Measurements from ENCODE around the gene GNB1L. TPM values are rescaled to one million over a fixed set of nuclear protein-coding genes. Genes with fewer than 3 reads are reported as not detected.

The GNB1L gene
- total RNA-seq, 1 donor from 2014 or later = 3.0 TPM

DNA sequence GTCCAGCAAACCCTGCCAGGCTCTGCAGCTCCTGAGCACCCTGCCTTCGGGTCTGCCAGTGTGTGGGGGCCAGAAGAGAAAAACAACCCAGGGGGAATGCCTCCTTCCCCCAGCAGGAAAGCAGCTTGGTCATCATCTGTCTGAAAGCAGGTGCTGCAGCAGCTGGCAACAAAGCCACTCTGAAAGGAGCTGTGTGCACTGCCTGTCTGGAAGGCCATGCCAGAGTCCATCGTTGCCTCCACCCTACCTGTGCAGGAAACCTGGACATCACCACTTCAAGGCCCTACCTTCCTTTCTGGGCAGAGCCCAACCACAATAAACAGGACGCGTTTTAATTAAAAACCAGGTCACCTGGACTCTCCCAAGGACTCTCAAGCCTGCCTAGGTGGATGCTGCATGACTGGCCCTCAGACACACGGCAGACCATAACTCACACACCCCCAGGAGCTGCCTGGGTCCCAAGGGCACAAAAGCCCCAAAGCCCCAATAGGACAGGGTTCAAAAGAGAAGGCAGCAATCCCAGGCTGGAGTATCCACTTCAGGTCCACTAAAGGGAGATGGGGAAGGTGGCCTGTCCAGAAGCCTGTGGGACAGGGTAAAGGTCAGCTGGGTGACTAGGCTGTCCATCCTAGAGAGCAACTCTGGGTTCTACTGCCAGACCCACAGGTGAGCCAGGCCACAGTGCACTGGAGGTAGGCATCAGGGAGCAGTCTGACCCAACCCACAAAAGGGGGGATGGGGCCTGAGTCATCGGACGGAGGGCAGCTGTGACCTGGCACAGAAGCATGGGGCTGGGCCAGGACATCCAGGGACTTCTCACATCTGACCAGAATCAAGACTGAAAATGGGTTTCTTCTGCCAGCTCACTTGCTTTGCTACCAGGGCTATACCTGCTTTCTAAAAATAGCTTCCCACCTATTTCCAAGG, 6.1 kb downstream of the GNB1L start:
- Mint-ChIP-seq H3K4me3 (no peak overlapping the region), H3K27ac (no peak overlapping the region), H3K4me1 (peaks cover 21% of the 10 kb centered on the region), H3K9me3 (no peaks in the 10 kb centered on the region), H3K27me3 (ENCODE audit: insufficient read depth, low read depth) (no peaks in the 10 kb centered on the region), H3K36me3 (peaks cover 22% of the 10 kb centered on the region)
- no peak overlapping the region for H3K9ac ChIP-seq
- DNase-seq (ENCODE audit: low spot score) = no peak
- no peaks in the 10 kb centered on the region for H3K9me3 ChIP-seq (ENCODE audit: low read depth)
- H3K79me2 ChIP-seq (ENCODE audit: low read depth) = peaks cover 28% of the 10 kb centered on the region
- H3K4me3 ChIP-seq = no peak overlapping the region
- H2AFZ ChIP-seq (replicated peaks) = no peak overlapping the region
- H3F3A ChIP-seq (ENCODE audit: low read depth) = no peaks in the 10 kb centered on the region
- H3K36me3 ChIP-seq = no peaks in the 10 kb centered on the region
- H3K4me1 ChIP-seq = peaks cover 7% of the 10 kb centered on the region
- TF ChIP-seq EZH2phosphoT487 (IDR thresholded peaks at IDR 0.05) (no peak), EZH2 (IDR thresholded peaks at IDR 0.05) (no peak)
- TF ChIP-seq, protein P1, sequence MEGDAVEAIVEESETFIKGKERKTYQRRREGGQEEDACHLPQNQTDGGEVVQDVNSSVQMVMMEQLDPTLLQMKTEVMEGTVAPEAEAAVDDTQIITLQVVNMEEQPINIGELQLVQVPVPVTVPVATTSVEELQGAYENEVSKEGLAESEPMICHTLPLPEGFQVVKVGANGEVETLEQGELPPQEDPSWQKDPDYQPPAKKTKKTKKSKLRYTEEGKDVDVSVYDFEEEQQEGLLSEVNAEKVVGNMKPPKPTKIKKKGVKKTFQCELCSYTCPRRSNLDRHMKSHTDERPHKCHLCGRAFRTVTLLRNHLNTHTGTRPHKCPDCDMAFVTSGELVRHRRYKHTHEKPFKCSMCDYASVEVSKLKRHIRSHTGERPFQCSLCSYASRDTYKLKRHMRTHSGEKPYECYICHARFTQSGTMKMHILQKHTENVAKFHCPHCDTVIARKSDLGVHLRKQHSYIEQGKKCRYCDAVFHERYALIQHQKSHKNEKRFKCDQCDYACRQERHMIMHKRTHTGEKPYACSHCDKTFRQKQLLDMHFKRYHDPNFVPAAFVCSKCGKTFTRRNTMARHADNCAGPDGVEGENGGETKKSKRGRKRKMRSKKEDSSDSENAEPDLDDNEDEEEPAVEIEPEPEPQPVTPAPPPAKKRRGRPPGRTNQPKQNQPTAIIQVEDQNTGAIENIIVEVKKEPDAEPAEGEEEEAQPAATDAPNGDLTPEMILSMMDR (IDR thresholded peaks at IDR 0.05) = no peak
- no peak overlapping the region for H3K27ac ChIP-seq
- H3K27me3 ChIP-seq = no peaks in the 10 kb centered on the region
- H3K4me2 ChIP-seq = no peak overlapping the region
- H4K20me1 ChIP-seq (ENCODE audit: low read depth) = peaks cover 70% of the 10 kb centered on the region

DNA sequence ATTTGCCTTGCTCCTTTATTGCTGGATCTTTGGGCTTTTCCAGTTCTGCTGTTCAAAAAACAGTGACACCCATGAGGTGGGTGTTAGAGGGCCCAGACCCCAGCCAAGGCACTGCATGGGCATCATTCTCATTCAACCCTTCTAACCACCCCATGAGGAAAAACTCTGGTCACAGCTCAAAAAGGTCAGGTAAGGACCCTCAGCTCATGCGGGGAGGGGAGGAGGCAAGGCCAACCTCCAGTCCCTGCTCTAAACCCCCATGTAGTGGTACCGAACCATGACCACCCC, 7.4 kb downstream of the GNB1L start:
- Histone ChIP-seq H3K4me2 (no peak overlapping the region), H3K36me3 (no peaks in the 10 kb centered on the region), H3K4me1 (peaks cover 11% of the 10 kb centered on the region), H3K4me3 (no peak overlapping the region), H4K20me1 (ENCODE audit: low read depth) (peaks cover 70% of the 10 kb centered on the region), H3F3A (ENCODE audit: low read depth) (peaks cover 11% of the 10 kb centered on the region), H3K9me3 (ENCODE audit: low read depth) (no peaks in the 10 kb centered on the region), H2AFZ (replicated peaks) (no peak overlapping the region), H3K27me3 (no peaks in the 10 kb centered on the region), H3K9ac (no peak overlapping the region), H3K79me2 (ENCODE audit: low read depth) (peaks cover 15% of the 10 kb centered on the region), H3K27ac (no peak overlapping the region)
- peaks cover 12% of the 10 kb centered on the region for H3K4me1 Mint-ChIP-seq
- no peaks in the 10 kb centered on the region for H3K27me3 Mint-ChIP-seq (ENCODE audit: insufficient read depth, low read depth)
- TF ChIP-seq EZH2 (IDR thresholded peaks at IDR 0.05) = no peak
- TF ChIP-seq, protein P1 (IDR thresholded peaks at IDR 0.05) = no peak
- TF ChIP-seq EZH2phosphoT487 (IDR thresholded peaks at IDR 0.05) = no peak
- no peak for DNase-seq (ENCODE audit: low spot score)
- H3K4me3 Mint-ChIP-seq = no peak overlapping the region
- no peak overlapping the region for H3K27ac Mint-ChIP-seq
- H3K36me3 Mint-ChIP-seq = peaks cover 11% of the 10 kb centered on the region
- H3K9me3 Mint-ChIP-seq = no peaks in the 10 kb centered on the region

DNA sequence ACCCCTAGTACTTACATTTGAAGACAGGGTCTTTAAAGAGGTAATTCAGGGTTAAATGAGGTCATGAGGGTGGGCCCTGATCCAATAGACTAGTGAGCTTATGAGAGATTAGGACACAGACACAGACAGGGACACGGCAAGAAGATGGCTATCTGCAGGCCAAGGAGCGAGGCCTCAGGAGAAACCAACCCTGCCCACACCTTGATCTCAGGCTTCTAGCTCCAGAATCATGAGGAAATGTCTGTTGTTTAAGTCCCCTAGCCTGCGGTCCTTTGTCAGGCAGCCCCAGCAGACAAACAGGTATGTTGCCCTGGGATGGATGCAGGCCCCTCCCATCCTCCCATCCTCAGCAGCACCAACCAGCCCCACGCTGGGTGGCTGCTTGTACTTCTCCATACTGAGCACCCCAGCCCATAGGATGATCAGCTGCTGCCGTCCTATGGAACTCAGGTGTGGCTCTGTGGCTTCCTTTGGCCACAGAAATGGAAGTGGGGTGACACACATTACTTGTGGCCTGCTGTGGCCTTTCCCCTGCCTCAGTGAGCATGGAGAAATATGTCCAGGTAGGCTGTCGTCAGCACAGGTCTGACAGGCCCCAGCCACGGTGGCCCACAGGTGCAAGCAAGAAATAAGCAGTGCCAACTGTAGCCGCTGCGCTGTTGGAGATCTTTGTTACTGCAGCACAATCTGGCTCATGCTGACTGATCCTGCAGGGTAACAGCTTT, 7.9 kb downstream of the GNB1L start:
- H3K4me3 Mint-ChIP-seq = no peak overlapping the region
- Histone ChIP-seq H2AFZ (replicated peaks) (no peak overlapping the region), H3K79me2 (ENCODE audit: low read depth) (peaks cover 10% of the 10 kb centered on the region), H3K4me1 (peaks cover 12% of the 10 kb centered on the region), H3K36me3 (no peaks in the 10 kb centered on the region), H3K9ac (no peak overlapping the region), H3K9me3 (ENCODE audit: low read depth) (no peaks in the 10 kb centered on the region), H4K20me1 (ENCODE audit: low read depth) (peaks cover 71% of the 10 kb centered on the region), H3F3A (ENCODE audit: low read depth) (peaks cover 12% of the 10 kb centered on the region), H3K4me2 (no peak overlapping the region), H3K27ac (no peak overlapping the region), H3K4me3 (no peak overlapping the region), H3K27me3 (no peaks in the 10 kb centered on the region)
- H3K27ac Mint-ChIP-seq = no peak overlapping the region
- H3K9me3 Mint-ChIP-seq = no peaks in the 10 kb centered on the region
- no peaks in the 10 kb centered on the region for H3K27me3 Mint-ChIP-seq (ENCODE audit: insufficient read depth, low read depth)
- no peak for DNase-seq (ENCODE audit: low spot score)
- peaks cover 12% of the 10 kb centered on the region for H3K4me1 Mint-ChIP-seq
- H3K36me3 Mint-ChIP-seq = peaks cover 8% of the 10 kb centered on the region
- TF ChIP-seq EZH2phosphoT487 (IDR thresholded peaks at IDR 0.05) = no peak
- TF ChIP-seq, protein P1 (IDR thresholded peaks at IDR 0.05) = no peak
- no peak for TF ChIP-seq EZH2 (IDR thresholded peaks at IDR 0.05)

All from neural progenitor cell (in vitro differentiated cells).